A549 (cell line): ENCODE results near the gene RAB14.

ENCODE experiments used
- JUN ChIP-seq, 2 experiments: fragments of >200 bp; sonication (Bioruptor Twin); formaldehyde crosslinking; IDR thresholded peaks; 2 replicates in 1 of 2; 3 replicates in 1 of 2; pipeline ENCODE4 v1.6.1; 2016 to 2017
- POLR2A ChIP-seq: IDR thresholded peaks from 2 replicates; pipeline ENCODE4 v1.6.1; 2012; ENCODE audit warnings: mild to moderate bottlenecking, low read length
- TF ChIP-seq, protein P1 (sequence below): fragments of 200-600 bp; sonication (generic); IDR thresholded peaks from 2 replicates; pipeline ENCODE4 v1.6.1; 2016; ENCODE audit warnings: antibody characterized with exemption, mild to moderate bottlenecking, moderate library complexity

DNA sequence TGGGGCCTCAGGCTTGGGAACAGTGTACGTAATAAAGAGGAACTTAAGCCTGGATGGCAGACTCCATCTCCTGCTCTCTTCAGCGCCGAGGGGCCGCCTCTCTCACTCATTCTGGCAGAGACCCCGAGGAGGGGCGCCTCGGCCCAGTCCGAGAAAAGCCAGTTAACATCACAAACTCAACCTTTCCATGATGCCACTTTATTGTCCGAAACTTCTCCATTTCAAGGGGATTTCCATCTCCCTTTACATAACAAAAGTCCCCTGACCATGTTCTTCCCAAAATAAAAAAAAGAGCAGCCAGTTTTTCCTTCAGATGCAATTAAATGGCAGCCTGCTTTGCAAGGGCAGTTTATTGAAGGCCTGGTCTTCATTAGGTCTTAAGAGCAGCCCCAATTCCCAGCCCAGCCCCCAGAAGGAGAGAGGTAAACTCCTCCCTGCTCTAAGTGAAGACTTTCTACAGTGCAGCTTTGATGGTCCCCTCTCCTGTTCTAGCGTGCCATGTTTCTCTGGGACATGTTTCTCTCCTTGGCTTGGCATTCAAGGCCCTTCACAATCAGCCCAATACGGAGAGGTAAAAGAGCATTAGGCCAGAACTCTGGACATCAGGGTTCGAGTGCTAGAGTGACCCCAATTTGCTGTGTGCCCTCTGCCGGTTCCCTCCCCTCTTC lies 19.5 kb upstream of the RAB14 start:
- TF ChIP-seq, protein P1, sequence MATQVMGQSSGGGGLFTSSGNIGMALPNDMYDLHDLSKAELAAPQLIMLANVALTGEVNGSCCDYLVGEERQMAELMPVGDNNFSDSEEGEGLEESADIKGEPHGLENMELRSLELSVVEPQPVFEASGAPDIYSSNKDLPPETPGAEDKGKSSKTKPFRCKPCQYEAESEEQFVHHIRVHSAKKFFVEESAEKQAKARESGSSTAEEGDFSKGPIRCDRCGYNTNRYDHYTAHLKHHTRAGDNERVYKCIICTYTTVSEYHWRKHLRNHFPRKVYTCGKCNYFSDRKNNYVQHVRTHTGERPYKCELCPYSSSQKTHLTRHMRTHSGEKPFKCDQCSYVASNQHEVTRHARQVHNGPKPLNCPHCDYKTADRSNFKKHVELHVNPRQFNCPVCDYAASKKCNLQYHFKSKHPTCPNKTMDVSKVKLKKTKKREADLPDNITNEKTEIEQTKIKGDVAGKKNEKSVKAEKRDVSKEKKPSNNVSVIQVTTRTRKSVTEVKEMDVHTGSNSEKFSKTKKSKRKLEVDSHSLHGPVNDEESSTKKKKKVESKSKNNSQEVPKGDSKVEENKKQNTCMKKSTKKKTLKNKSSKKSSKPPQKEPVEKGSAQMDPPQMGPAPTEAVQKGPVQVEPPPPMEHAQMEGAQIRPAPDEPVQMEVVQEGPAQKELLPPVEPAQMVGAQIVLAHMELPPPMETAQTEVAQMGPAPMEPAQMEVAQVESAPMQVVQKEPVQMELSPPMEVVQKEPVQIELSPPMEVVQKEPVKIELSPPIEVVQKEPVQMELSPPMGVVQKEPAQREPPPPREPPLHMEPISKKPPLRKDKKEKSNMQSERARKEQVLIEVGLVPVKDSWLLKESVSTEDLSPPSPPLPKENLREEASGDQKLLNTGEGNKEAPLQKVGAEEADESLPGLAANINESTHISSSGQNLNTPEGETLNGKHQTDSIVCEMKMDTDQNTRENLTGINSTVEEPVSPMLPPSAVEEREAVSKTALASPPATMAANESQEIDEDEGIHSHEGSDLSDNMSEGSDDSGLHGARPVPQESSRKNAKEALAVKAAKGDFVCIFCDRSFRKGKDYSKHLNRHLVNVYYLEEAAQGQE, result no peak
- TF ChIP-seq JUN (IDR thresholded peaks at IDR 0.05) (no peak), POLR2A (no peak)
